GM19452 (cell line): ENCODE measurements around the gene DRG2.
A peak's percentile ranks its signal among the peaks of the same experiment; 100 is the strongest.

Experiments used
- ATAC-seq: cut with Tn5 transposase; IDR thresholded peaks from one replicate; pipeline ENCODE4 v1.9.1; 2021; ENCODE audit not compliant: unreplicated experiment

The DRG2 gene

GRCh38 chr17:18087610-18088491 is at the start of gene DRG2:
DRG2 (plus strand) TSS chr17:18087948; CDS start chr17:18088024, 76 bp downstream.
- peak; percentile 84 for ATAC-seq

GRCh38 chr17:18038149-18038850 is 49.4 kb upstream of the DRG2 start:
- ATAC-seq: no peak

DNA sequence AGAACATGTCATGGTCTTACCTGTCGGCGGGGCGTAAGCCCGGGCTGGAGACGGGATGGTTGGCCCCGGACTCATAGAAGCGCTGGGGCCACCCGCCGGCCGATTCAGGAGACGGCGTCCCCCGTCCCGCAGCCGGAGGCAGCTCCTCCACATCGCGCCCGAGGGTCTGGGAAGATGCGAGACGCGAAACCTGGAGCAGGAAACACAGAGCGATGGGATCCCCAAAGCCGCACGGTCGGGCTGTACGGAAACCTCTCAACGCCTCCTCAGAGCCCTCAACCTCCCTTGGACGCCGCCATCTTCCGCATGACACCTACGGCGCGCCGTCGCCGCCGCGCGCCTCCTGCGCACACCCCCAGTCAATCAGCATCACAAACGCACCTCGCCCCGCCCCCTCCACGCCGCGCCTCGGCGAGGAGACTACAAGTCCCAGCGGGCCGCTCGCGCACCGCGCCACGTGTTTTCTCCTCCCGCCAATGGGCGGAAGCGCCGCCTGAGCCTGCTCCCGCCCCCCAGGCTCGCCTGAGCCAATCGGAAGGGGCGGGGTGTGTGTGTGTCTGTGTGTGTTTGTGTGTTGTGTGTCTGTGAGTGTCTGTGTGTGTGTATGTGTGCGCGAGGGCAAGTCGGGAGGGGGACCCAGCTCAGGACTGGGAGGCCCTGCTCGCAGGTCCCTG is 48.8 kb upstream of the DRG2 start, which contains the start of the genes ATPAF2 and GID4:
Gene ATPAF2 (minus strand): TSS at position 308 of the 674 bp plus-strand sequence. CDS start 155 bp downstream, at position 153.
Gene GID4 (plus strand): TSS at position 548 of the 674 bp plus-strand sequence. CDS start 57 bp downstream, at position 605.
- peak; percentile 85 for ATAC-seq

GRCh38 chr17:18039535-18040260 is 48.0 kb upstream of the DRG2 start:
- ATAC-seq: peak; percentile 6

DNA sequence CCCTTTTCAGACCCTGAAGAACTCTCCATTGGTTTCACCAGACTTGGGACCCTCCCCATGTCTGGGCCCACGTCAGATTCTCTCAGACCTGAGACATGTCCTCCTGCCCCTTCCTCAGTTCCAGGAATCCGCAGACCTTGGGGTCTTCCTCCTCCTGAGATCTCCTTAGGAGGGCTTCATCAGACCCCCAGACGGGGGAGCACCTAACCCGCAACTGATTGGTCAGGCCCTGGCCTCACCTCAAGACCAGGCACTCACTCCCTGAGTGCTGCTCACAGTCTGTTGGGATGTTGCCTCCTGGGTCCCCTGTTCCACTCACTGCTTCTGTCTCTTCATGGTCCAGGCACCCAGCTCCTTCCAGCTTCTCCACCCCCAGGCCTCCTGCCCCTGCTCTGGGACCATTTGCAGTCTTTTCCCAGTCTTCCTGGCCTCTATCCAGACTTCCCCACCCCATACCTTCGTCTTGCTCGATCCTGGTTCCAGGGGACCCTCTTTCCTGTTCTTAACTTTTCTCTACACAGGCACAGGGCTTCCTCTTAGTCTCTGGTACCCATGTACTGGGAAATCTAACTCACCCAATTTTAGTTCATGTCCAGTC is 47.4 kb upstream of the DRG2 start:
- ATAC-seq: no peak

DNA sequence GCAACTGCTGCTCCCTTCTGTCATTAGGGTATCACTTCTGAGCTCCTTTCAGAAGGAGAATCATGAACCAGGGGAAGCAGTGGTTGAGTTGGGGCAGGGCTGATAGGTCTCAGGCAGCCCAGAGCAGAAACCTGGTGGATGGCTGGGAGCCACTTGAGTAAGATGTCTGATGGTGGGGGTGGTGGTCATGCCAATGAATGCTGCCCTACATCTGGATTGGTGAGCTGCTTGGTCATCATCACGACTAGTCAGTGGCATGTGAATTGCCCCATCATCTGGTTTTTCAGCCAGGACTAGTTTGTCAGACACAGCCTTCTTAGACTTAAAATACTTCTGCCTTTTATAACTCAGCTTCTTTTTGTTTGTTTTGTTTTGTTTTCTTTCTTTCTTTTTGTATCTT is 46.0 kb upstream of the DRG2 start:
- ATAC-seq: no peak

DNA sequence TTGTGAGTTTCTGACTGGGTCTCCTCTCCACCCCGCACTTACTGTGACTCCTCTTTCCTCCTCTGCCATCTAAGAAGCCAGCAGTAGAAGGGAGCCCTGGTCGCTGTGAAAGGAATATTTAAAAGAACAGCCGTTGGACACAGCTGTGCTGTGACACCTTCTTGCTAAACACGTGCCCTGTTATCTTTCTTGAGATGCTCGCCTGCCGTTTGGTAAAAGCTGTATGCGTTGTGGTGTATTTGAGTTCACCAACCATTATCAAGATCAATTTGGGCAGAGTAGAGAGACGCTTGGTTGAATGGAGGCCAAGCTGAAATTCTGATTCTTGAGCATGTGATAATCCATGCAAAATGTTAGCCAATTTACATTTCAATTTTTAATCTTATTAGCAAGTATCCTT is 44.8 kb upstream of the DRG2 start:
- ATAC-seq: no peak

GRCh38 chr17:18043491-18043890 is 44.3 kb upstream of the DRG2 start:
- ATAC-seq: no peak

DNA sequence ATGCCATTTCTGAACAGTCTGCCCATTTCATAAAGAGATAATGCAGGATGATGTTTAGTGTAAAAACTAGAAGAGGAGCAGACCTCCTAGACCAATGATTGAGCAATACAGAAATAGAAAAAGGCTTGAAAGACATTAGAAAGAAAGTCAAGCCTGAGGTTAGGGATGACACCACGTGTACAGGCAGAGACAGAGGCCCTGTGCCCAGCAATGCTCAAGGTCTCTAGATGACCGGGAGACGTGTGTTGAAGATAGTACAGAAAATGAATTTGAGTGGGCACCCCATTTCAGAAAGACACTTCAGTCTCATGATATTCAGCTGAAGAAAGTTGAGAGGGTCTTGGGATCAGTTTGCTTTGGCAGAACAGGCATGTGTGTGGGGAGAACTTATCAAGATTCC is 43.1 kb upstream of the DRG2 start:
- ATAC-seq: no peak

DNA sequence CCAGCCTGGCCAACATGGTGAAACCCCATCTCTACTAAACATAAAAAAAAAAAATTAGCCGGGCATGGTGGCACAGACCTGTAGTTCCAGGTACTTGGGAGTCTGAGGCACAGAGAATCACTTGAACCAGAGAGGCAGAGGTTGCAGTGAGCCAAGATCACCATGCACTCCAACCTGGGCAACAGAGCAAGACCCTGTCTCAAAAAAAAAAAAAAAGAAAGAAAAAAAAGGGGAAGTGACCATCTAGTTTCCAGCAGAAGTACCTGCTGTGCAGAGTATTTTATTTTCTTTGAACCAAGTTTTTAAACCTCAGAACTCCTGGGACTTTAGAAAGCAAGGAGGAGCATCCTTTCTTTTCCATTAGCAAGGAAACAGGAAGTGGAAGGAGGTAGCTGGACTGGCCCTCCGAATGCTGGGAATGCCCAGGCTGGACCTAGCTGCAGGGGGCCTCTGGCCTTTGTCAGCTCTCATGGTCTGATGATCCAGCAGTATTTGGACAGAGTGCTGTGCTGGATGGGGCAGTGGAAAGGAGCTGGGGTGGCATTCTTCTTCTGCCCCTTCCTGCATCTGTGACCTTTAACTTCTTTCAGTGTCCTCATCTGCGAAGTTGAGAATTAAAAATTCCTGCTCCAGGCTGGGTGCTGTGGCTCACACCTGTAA is 41.9 kb upstream of the DRG2 start:
- ATAC-seq: no peak

GRCh38 chr17:18055597-18055996 is 32.2 kb upstream of the DRG2 start:
- no peak for ATAC-seq

DNA sequence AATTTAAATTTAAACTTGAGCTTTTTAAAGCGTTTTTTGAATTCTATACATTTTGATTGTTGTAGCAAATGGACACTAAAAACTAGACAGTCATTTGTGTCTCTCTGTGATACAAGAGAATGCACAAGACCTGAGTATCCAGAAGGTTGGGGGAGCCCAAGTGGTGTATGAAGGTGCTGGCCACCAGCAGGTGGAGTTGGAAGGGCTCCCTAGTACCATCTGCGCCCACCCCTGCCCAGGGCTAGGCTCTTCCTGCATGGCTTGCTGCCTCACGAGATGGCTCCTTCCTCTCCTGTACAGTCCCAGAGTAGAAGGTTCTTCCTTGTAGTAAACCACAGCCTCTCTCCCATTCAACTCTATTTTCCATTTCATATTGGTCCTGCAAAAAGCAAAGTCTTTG is 31.5 kb upstream of the DRG2 start:
- no peak for ATAC-seq

GRCh38 chr17:18059283-18059682 is 28.5 kb upstream of the DRG2 start:
- ATAC-seq: no peak

GRCh38 chr17:18064053-18064452 is 23.7 kb upstream of the DRG2 start:
- ATAC-seq: no peak

DNA sequence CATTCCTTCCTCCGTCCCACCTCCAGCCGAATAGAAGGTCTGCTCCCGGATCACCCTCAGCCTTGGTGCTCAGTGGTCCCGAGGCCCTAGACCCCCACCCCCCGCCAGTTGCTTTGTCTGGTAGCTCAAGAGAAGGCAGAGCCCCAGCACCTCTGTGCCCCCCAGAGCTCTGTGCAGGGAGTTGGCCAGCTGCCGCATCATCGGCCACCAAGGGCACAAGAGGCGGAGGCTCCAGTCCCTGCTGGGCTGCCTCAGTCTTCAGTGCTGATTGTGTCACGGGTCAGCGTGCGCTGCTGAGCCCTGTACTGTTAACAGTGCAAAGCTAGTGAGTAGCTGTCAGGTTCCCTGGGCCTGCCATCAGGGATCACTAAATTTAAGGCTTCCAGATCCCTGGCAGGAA is 22.2 kb upstream of the DRG2 start:
- ATAC-seq: no peak

GRCh38 chr17:18066866-18067265 is 20.9 kb upstream of the DRG2 start:
- ATAC-seq: no peak

- no peak for ATAC-seq
Measured at GRCh38 chr17:18069101-18069500, 18.6 kb upstream of the DRG2 start.

GRCh38 chr17:18070861-18071340 is 16.8 kb upstream of the DRG2 start:
- ATAC-seq: no peak

GRCh38 chr17:18071751-18072150 is 16.0 kb upstream of the DRG2 start:
- no peak for ATAC-seq
